NCI-H2029 (cell line): ENCODE results near the gene MTM1.

Experiments
- DNase-seq: peaks from one replicate; lab custom pipeline; 2025; lab: John Stamatoyannopoulos, UW

MTM1 gene

DNA sequence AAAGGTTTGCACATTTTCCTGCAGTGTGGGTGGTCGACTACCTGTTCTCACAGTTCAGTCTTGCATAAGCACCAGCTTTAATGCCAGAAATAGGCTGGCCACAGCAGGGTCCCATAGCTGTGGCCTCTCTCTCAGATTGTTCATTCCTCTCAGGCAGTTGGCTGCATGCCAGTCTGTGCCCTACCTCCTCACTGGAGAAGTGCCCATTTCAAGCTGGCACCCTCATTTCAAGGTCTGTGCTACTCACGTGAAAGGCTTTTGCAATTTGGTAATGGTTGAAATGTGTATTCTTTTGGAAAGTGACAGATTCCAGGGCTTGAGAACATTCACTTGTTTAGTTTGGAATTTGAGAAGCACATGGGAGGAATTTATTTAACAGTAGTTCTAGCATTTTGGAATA is 95.9 kb downstream of the MTM1 start:
- DNase-seq: peak; percentile 26

DNA sequence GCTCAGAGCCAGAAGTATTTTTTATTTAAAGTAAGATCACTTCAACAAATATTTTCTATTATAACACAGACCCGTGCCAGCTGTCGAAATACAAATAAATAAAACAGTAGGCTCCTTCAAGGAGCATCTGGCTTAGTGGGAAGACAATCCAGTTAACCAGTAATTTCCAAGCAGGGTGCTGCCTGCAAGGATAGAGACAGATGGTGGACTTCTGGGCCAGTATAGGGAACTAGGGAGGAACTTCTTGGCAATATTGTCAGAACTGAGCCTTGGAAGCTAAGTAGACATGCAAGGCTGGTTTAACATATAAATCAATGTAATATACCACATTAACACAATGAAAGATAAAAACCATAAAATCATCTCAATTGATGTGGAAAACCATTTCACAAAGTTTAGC is 107.8 kb downstream of the MTM1 start:
- no peak for DNase-seq

DNA sequence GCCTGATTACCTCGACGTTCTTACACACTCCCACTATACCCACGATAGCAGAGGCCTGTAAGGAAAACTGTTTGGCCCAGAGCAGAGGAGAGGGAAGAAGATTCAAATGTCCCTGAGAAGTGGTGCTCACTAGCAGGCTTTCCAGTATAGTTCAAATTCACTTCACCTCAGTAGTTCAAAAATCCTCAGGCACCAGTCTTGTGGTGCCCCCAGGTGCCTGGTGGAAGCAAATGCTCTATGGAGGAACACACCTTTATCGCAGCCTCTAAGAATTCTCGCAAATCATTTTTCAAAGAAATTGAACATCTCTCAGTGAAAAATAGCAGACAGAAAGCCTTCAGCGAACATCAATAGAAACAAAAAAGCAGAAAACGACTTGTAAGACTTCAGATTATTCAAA is 112.6 kb downstream of the MTM1 start:
- DNase-seq: no peak

DNA sequence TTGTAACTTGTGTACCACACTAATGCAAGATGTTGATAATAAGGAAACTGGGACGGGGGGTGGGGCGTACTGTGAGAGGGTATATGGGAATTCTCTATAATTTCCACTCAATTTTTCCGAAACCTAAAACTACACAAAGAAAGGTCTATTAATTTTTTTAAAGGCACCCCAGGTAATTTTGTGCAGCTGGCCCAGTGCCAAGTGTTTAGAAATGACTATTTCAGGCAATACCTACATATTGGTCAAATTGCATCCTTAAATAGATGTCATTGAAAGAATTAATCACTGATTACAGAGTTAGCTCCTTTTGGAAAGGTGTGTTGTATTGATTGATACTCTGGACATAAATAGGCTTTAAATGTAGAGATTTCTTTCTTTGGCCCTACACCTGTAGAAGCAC is 114.7 kb downstream of the MTM1 start:
- DNase-seq: no peak

DNA sequence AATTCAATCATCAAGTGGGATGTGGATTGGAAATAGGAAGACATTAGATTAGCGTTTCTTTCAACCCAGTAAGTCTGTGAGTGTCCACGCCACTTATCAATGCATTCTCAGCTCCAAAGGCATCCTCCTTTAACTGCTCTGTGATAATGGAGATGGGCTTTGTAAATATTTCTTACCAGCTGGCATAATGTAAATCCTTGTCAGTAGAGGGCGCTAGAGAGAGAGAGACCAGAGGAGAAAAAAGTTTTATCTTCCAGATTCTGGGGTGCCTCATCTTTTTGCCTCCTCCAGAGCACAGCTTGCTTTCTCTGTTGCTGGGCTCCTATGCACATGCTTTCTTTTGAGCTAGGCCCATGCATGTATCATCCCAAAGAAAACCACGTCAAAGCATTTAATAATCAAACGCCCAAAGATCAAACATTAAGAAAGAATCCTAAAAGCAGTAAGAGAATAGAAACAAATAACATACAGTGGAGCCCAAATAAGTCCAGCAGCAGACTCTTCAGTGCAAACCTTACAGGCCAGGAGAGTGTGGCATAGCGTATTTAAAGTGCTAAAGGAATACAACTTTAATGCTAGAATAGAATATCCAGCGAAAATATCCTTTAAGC is 115.2 kb downstream of the MTM1 start:
- DNase-seq: peak; percentile 14

DNA sequence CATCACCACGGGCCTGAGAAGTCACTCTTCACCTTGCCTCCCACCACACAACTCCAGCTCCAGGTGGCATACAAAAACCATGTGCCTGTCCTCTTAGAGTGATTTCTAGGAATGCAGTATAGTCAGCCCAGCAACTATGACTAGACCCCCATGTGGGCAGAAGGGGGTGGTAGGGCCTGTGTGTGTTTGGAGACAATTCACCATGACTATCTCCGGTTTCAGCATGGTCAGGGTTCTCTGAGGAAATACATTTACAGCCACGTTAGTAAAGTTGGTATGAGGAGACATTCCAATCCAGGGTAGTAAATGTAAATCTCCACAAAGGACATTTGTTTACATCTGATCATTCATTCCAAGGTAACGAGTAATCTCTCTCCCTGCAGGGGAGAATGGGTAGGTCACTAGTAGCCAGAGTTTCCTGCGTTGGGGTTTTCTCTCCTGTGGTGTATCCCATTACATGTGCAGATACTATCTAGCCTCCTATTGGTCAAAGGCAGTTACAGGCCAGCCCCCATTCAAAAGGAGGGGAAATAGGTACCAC is 120.6 kb downstream of the MTM1 start:
- DNase-seq: no peak

DNA sequence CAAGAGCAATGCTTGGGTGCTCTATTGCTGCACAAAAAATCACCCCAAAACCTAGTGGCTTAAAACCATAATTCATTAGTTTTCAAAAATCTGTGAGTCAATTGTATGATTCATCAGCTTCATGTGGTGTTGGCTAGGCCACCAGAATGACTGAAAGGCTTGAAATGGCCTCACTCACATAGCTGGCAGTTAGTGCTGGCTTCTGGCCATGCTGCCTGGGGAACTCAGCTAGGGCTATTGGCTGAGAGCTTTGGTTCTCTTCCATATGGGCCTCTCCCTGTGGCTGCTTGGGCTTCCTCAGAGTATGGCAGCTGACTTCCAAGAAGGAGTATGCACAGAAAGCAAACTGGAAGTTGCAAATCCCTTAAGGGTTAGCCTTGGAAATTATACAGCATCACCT is 121.7 kb downstream of the MTM1 start:
- DNase-seq: no peak

DNA sequence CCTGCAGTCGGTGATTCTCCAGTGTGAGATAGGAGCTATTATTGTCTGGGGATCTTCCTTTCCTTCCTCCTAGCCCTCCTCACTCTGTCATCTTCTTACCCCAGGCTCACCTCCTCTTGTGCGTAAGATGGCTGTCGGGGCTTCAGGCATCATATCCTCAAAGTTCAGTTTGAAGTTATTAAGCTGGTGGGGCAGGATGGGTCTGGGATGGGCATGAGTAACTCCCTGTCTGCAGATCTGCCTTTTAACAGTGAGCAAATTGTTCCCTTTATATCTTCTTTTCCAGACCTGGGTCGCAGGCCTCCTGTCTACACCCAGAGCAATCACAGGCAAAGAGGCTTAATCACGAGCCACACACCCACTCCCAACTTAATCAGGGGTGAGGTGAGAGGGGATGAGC is 123.9 kb downstream of the MTM1 start:
- no peak for DNase-seq

DNA sequence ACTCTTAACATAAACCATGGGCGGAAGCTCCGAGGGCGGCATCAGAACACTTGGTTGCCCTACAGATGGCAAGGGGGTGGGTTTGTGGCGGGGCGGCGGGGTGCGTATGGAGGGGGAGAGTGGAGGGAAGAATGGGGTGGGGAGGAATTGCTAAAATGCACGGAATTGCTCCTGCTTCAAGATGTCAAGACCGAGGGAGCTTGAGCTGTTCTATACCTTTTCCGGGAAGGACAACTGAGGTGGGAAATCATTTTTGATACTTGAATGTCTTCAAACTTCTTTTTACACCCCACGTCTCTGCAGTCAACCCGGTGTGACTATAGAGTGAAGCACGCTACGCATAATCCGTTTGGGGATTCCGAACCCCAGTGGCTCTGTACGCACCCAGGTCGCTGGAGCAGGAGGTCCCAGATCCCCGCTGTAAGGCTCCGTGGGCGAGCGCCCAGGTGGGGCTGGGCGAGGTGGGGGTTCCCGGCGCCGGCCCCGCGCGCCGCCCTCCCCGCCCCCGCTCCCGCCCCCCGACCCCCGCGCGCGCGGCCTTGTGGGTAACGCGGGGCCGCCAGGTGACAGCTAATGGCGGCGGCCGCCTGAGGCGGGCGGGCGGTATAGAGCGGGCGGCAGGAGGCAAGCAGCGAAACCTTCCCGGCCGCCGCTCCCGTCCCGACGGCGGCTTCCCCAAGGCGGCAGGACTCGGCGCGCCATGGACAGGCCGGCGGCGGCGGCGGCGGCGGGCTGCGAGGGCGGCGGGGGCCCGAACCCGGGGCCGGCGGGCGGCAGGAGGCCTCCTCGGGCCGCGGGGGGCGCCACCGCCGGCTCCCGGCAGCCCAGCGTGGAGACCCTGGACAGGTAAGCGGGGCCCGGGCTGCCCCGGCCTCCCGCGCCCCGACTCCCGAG is 124.7 kb downstream of the MTM1 start, which contains the start of gene MTMR1:
Gene MTMR1 (plus strand): TSS at position 566 of the 894 bp plus-strand sequence. CDS start 135 bp downstream, at position 701.
- DNase-seq: no peak

DNA sequence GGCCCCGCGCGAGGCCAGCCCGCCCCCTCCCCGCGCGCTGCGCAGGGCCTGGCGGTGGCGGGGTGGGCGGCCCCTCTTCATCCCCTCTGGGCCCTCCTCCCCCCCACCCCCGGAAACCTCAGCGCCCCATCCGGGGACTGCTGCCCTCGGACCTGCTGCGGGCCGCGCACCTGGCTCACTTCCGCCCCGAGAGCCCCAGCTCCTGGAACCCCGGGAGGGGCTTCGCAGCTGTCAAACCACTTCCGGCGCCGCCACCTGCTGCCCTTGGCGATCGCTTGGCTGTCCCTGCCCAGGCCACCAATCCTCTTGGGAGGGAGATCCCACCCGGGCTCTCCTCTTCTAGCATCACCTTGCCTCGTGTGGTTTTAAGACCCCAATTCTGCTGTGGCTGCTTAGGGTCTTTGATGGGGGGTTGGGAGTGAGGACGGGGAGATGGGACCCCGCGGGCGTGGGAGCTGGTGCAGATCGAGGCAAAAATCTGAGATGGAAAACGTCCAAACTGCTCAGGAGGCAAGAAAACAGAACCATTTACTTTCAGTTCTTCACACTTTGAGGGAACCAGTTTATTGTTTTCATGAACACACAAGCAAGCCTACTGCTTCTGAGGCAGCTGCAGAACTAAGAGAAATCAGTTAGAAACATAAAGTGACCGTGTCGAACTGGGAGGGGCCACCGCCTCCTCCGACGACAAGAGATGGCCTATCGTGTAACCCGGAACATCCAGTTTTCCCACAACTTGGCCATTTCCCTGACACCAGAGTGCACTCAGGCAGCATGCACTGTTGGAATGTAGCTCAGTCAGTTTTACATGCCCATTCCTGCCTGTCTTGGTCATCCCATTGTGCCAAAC is 125.5 kb downstream of the MTM1 start:
- peak; percentile 59 for DNase-seq

DNA sequence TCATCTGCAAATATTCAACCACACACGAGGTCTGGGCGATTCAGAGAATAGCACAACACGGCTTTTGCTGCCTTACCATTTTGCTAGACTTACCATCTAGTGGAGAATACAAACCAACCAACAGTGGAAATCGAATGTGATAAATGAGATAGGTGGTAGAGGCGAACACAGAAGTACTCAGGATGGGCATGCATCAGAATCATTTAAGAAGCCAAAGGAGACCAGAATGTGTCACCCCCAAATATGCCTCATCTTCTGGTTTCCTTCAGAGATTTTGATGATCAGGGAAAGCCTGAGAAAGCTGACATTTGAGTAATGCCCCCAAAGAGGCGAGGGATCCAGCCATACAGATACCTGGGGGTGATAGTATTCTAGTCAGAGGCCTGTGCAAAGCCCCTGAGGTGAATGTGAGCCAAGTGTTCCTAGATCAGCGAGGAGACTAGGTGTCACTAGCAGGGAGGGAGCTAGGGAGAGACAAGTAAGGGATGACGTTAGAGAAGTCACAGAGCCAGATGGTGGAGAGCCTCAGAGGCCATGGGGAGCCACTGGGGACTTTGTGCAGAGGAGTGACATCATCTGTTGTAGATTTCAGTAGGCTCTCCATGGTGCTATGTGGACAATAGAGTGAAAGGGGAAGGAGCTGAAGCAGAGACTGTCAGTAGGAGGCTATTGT is 126.5 kb downstream of the MTM1 start:
- no peak for DNase-seq

DNA sequence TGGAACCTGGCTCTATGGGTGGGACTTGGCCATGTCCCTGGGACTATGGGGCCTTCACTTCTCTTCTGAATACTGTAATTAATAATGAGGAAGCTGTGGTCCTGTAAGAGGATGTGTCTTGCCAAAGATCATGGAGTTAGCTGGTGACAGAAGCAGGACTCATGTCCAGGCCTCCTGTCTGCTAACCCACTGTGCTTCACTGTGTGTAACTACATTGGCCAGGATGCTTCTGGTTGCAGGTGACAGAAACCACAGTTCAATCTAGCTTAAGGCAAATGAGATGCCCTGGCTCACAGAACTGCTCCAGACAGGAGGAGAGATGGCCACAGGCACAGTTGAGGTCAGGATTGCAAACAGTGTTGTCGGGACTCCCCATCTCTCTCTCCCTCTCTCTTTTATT is 127.9 kb downstream of the MTM1 start:
- no peak for DNase-seq

DNA sequence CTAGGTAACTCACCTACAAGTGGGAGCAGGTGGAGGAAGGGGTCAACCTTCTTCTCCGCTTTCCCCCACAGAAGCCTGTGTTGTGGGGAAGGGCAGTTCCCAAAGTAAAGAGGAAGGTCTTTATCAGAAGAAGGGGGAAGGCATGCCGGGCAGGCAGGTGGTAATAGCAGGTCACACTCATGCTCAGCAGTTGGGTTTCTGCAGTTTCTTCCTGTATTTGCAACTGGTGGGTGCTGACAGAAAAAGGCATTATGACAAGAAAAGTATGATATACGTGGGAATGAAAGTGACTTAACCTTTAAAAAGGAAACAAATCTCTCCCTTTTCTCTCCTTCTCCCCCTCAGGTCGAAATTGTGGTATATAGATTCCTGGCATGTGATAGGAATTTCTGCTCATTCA is 128.4 kb downstream of the MTM1 start:
- DNase-seq: no peak

DNA sequence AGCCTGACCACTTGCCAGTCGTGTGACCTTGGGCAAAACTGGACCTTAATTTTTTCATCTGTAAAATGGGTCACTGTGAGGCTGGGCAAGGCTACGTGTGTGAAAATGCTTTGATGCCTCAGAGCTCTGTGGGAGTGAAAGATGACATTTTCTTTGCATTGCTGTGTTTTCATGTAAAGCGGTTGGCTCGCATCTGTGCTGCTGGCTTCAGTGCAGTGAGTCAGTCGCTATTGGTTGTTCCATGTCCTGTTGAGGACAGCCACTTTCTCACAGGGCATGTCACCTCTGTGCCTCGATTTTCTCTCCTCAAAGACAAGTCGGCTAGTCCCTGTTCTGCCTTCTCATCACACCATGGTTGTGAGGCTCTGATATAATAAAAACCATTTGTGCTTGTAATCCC is 129.2 kb downstream of the MTM1 start:
- no peak for DNase-seq

DNA sequence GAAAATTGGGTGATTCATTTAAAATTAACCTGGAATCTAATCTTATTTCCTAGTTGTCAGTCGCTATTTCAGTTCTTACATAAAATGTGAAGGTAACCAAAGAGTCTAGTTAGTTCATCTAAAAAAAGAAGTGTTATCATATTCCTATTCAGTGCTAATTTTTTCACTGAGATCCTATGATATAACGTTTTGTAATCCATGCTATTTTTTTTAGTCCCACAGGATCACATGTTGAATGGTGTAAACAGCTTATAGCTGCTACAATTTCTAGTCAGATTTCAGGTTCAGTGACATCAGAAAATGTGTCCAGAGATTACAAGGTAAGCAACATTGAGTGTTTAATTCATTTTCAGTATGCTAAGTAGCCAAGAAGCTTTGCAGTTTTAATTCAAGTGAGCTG is 130.6 kb downstream of the MTM1 start:
- no peak for DNase-seq

DNA sequence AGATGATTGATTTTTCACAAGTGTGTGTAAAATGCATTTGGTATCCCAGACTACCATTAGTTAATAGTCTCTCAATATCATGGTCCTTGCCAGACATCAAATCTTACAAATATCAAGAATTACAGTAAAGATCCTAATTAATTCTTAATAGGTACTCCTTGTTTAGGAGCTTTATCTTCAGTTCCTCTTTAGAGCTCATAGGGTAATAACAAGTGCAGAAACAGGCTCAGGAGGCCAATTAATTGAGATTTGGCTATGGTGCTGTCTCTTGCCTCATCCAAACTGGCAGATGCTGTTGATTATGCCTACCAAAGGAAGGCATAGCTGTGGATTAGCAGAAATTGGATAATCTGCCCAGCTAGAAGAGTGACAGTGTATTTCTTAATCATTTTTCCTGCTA is 131.7 kb downstream of the MTM1 start:
- no peak for DNase-seq

DNA sequence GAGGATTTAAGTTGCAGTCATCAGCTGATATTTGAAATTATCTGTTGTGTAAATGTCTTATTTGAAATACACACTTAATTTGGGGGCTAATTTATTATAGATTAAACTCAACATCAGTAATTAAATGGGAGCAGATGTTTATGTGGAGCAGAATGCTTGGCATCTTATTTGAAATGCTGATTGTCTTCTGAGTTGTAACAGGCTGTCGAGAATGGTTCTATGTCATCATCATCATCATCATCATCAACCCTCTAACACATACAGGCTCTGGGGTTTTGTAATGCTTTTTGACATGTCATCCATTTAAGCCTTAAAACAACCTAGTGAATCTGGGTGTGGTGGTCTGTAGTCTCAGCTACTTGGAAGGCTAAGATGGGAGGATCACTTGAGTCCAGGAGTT is 133.0 kb downstream of the MTM1 start:
- no peak for DNase-seq

DNA sequence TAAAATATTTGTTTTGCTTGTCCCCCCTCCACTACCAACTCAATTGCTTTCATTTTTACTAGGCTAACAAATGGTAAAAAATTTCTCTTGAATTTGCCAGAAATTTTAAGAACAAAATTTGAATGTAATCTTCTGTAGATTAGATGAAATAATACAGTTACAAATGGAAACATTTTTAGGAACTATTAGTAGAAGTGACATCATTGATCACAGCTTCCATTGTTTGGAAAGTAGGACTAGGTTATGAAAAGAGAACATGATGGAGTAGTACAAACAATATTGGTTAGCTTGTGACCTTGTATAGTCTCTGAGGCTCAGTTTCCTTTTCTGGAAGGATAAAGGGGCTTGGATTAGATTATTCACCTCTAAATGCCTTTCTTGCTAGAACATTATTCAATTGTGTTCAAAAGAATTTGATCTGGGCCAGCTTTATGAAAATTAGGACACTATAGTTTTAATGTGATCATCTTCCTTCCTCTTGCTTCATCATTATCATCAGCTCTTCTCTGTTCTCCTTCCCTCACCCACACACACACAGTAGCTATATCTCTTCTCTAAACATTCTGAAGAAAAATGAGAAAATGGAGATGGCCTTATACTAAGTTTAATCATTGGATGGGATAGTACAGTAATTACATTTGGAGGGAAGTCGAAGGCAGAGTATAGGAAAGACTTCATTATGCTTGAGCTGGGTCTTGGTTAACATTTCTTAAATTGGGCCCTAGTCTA is 134.7 kb downstream of the MTM1 start:
- DNase-seq: no peak

DNA sequence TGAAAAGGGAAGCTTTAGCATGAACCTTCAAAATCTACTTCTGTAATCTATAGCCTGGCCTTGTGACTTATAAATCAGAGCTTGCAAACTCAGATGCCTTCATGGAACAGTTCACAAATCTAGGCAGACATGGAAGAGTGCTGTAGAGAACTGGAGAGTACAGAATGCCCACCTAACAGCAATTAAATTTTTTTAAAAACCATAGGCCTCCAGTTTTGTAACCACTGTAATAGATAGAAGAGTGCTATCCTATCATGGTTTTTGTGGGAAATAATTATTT is 135.2 kb downstream of the MTM1 start:
- no peak for DNase-seq

DNA sequence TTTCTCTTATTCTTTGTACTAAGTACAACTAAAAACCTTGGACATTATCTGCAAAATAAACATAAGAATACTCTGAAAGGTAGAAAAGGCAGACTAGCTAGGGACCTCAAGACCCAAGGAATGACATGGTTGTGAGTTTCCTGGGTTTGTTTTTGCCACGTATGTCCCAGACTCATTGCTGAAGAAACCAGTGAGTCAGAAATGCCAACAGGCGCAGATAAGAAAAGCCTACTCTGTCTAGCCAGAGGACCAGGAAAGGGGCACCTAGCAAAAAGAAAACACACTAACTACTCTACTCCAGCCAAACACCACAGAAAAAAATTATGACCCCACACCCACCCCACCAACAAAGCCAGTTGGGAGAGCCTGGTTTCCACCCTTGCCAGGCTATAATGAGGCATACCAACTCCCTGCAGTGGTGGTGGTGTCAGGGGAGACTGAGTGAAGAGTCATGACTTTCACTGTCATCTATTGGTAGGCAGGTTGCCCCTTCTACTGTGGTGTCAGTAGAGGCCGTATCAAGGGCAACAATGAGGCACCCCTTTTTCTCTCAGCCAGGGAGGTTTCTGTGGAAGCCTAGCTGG is 135.7 kb downstream of the MTM1 start:
- DNase-seq: no peak

DNA sequence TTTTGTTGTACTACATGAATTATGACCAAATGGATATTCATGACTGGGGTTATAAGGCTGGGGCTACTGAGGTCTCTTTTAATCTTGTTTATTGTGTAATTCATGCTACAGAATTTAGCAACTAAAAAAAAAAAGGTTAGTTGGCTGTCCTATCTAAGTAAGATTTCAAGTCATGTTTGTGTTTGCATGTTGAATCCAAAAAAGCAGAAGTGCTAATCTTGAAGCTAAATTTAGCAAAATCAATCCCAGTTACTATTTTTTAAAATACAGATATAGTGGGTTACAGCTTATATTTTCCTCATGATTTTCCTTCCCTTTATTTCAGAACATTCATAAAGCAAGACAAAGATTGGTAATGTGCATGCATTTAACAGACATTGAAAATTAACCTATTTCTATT is 144.2 kb downstream of the MTM1 start:
- DNase-seq: no peak
